ENCODE measurements around the gene VEZT. TPM values are rescaled to one million over a fixed set of nuclear protein-coding genes. Genes with fewer than 3 reads are reported as not detected.

The VEZT gene
- total RNA-seq, 2 experiments from 2014 or later = 52.6 to 57.2 TPM

- ATAC-seq (ENCODE audit: poor library complexity) = peak; percentile 6
- Histone ChIP-seq H3K9me3 (ENCODE audit: control insufficient read depth in 1 of 2, insufficient read depth in 1 of 2, low read length in 2 of 2) (no peaks in the 10 kb centered on the region), H3K36me3 (ENCODE audit: insufficient read depth, low read length) (no peaks in the 10 kb centered on the region), H3K4me1 (ENCODE audit: insufficient read depth, low read length) (peaks cover 12% of the 10 kb centered on the region), H3K27me3 (ENCODE audit: control insufficient read depth in 1 of 2, insufficient read depth in 2 of 2, low read length in 2 of 2) (no peaks in the 10 kb centered on the region), H3K27ac (ENCODE audit: low read depth in 1 of 2, low read length in 2 of 2) (peak overlapping the region; percentile 95 to 96), H3K4me3 (ENCODE audit: low read length) (peak overlapping the region; percentile 86)
- peak overlapping the region; percentile 88 for H3K27ac Mint-ChIP-seq
- no peaks in the 10 kb centered on the region for H3K9me3 Mint-ChIP-seq
- CTCF ChIA-PET = interaction anchor here (0.7 to 1.8 kb wide), 4 partner anchors 7 to 215 kb away, joined by 3 to 13 read pairs (median 6); partner anchors contain the start of gene NDUFA12
- POLR2A ChIA-PET = interaction anchor here (0.7 to 4.5 kb wide), 10 partner anchors 15 to 817 kb away, joined by 3 to 62 read pairs (median 4); partner anchors contain the start of genes LTA4H, METAP2, NDUFA12 and NR2C1
- H3K27me3 Mint-ChIP-seq = peaks cover 4% of the 10 kb centered on the region
- peaks cover 10% of the 10 kb centered on the region for H3K36me3 Mint-ChIP-seq (ENCODE audit: low read depth)
- H3K4me1 Mint-ChIP-seq (ENCODE audit: low read depth) = peaks cover 51% of the 10 kb centered on the region
- intact Hi-C loops (cut with DNase I, micrococcal nuclease) = loop anchor here (2.0 to 10.0 kb wide), 8 partner anchors 144 to 1541 kb away; partner anchors contain the start of genes CRADD (in 1 of the 2), LTA4H (in 1 of the 2), METAP2 (in 1 of the 2) and NDUFA12 (in 1 of the 2)
- no peak for TF ChIP-seq CTCF (IDR thresholded peaks at IDR 0.05)
- peak in 12 of 14 experiments; percentile 1 to 77 (median 20) for DNase-seq
- peak overlapping the region; percentile 94 for H3K4me3 Mint-ChIP-seq
These were observed 835 bp downstream of the VEZT start for GRCh38 chr12:95218150-95219133.

GRCh38 chr12:95220190-95220589 is 2.6 kb downstream of the VEZT start:
- H3K4me1 ChIP-seq (ENCODE audit: insufficient read depth, low read length) = peaks cover 16% of the 10 kb centered on the region
- CTCF ChIA-PET = no interaction called here
- Mint-ChIP-seq H3K4me3 (peak overlapping the region; percentile 76), H3K4me1 (ENCODE audit: low read depth) (peaks cover 64% of the 10 kb centered on the region), H3K36me3 (ENCODE audit: low read depth) (peaks cover 24% of the 10 kb centered on the region), H3K27ac (no peak overlapping the region), H3K27me3 (peaks cover 3% of the 10 kb centered on the region), H3K9me3 (no peaks in the 10 kb centered on the region)
- no peak overlapping the region for H3K27ac ChIP-seq (ENCODE audit: low read depth in 1 of 2, low read length in 2 of 2)
- peaks cover 12% of the 10 kb centered on the region for H3K36me3 ChIP-seq (ENCODE audit: insufficient read depth, low read length)
- POLR2A ChIA-PET = interaction anchor here (1.9 kb wide), 1 partner anchor 254 kb away, joined by 4 read pairs; the partner anchor contains the start of gene METAP2
- DNase-seq (no peak), ATAC-seq (ENCODE audit: poor library complexity) (no peak)
- no peaks in the 10 kb centered on the region for H3K27me3 ChIP-seq (ENCODE audit: control insufficient read depth in 1 of 2, insufficient read depth in 2 of 2, low read length in 2 of 2)
- intact Hi-C loops (cut with DNase I, micrococcal nuclease) = loop anchor here in 1 of 2 experiments (5.0 to 10.0 kb wide), 3 partner anchors 218 to 1785 kb away; partner anchors contain the start of gene NDUFA12
- H3K9me3 ChIP-seq (ENCODE audit: control insufficient read depth in 1 of 2, insufficient read depth in 1 of 2, low read length in 2 of 2) = no peaks in the 10 kb centered on the region
- TF ChIP-seq CTCF (IDR thresholded peaks at IDR 0.05) = no peak
- H3K4me3 ChIP-seq (ENCODE audit: low read length) = no peak overlapping the region

- peaks cover 16% of the 10 kb centered on the region for H3K4me1 ChIP-seq (ENCODE audit: insufficient read depth, low read length)
- Mint-ChIP-seq H3K4me3 (peak overlapping the region; percentile 76), H3K9me3 (no peaks in the 10 kb centered on the region), H3K36me3 (ENCODE audit: low read depth) (peaks cover 25% of the 10 kb centered on the region), H3K4me1 (ENCODE audit: low read depth) (peaks cover 61% of the 10 kb centered on the region), H3K27ac (no peak overlapping the region), H3K27me3 (no peaks in the 10 kb centered on the region)
- H3K27me3 ChIP-seq (ENCODE audit: control insufficient read depth in 1 of 2, insufficient read depth in 2 of 2, low read length in 2 of 2) = no peaks in the 10 kb centered on the region
- ChIA-PET POLR2A (interaction anchor here (1.9 kb wide), 1 partner anchor 253 kb away, joined by 4 read pairs; the partner anchor contains the start of gene METAP2), CTCF (no interaction called here)
- ATAC-seq (ENCODE audit: poor library complexity) (no peak), DNase-seq (no peak)
- intact Hi-C loops (cut with DNase I, micrococcal nuclease) = loop anchor here in 1 of 2 experiments (5.0 to 10.0 kb wide), 3 partner anchors 218 to 1786 kb away; partner anchors contain the start of gene NDUFA12
- H3K27ac ChIP-seq (ENCODE audit: low read depth in 1 of 2, low read length in 2 of 2) = no peak overlapping the region
- peaks cover 14% of the 10 kb centered on the region for H3K36me3 ChIP-seq (ENCODE audit: insufficient read depth, low read length)
- no peak overlapping the region for H3K4me3 ChIP-seq (ENCODE audit: low read length)
- TF ChIP-seq CTCF (IDR thresholded peaks at IDR 0.05) = no peak
- no peaks in the 10 kb centered on the region for H3K9me3 ChIP-seq (ENCODE audit: control insufficient read depth in 1 of 2, insufficient read depth in 1 of 2, low read length in 2 of 2)
These were observed 3.1 kb downstream of the VEZT start for GRCh38 chr12:95220726-95221125.

Data from CD4-positive, alpha-beta T cell (primary cell).